Right ventricle myocardium inferior (tissue), 1 donor: ENCODE results near the gene ZNF625. TPM values are rescaled to one million over a fixed set of nuclear protein-coding genes. Genes with fewer than 3 reads are reported as not detected.
"Not testable (repeated sequence)": the region's sequence is repeated elsewhere in the genome, so short reads cannot be mapped to it uniquely, and the experiment has no call there.

Experiments
- ATAC-seq: fragments of 200-7000 bp; cut with Tn5 transposase; one replicate; pipeline ENCODE4 v1.9.1; 2020; ENCODE audit warnings: mild to moderate bottlenecking, moderate library complexity
- DNase-seq: peaks from one replicate; pipeline ENCODE4 v3.0.0; 2021; ENCODE audit errors: missing footprints
- intact Hi-C: fragments of 100-400 bp; cut with DNase I; formaldehyde crosslinking; loops from one replicate; pipeline ENCODE4 v1.11.0; 2022
- total RNA-seq: library from RNA; stranded (reverse); fragmentation: NEBNext Ultra II Directional; extraction: Animal tissue kit (Norgen Biotek cat#: 25700); gene quantifications from one replicate; pipeline ENCODE4 v1.2.1, GENCODE V29; 2021
- donor health status: DM: no; HTN: yes; CAD: no; lungs with severe emphysema.

ZNF625 gene
- total RNA-seq, 1 donor from 2014 or later: 5.0 TPM

DNA sequence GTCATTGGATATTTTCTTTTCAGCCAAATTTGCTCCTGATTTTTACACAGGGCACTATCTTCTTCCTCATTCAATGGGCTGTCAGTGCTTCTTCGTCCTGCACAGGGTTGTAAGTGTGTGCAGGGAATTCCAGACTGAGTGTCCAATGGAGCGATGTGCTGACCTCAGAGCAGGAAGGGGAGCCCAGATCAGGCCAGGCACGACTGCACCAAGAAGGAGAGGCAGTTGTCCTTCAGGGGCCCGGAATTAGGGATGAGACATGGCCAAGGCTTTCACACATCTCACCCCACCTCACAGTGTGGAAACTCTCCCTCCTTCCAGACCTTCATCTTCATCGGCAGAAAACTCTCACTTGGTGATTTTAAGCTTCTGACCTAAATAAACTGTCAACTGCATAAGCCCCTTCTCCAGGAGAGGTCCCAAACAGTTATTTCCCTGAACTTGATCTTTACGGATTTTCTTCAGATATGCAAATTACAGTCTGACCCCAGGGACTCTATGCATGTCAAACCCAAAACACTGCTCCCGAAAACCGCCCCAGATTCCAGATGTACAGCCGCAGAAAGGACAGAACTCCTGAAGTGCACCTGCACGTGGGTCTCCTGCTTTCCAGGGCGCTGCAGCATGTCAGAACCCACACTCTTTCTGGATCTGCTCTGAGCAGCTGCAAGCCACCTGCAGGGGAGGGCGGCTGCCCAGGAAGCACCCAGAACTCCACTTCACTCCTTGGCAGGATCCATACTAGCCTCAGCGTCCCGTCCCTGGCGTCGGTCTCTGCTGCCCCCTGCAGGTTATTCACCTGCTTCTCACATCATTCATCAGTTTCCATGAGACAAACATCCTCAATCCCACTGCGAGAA, 15.8 kb downstream of the ZNF625 start:
- DNase-seq (peak; percentile 91), ATAC-seq (peak; percentile 92)
- intact Hi-C loops: loop anchor here (1.0 to 2.0 kb wide), 6 partner anchors 50 to 343 kb away; partner anchors contain the start of gene ZNF763

DNA sequence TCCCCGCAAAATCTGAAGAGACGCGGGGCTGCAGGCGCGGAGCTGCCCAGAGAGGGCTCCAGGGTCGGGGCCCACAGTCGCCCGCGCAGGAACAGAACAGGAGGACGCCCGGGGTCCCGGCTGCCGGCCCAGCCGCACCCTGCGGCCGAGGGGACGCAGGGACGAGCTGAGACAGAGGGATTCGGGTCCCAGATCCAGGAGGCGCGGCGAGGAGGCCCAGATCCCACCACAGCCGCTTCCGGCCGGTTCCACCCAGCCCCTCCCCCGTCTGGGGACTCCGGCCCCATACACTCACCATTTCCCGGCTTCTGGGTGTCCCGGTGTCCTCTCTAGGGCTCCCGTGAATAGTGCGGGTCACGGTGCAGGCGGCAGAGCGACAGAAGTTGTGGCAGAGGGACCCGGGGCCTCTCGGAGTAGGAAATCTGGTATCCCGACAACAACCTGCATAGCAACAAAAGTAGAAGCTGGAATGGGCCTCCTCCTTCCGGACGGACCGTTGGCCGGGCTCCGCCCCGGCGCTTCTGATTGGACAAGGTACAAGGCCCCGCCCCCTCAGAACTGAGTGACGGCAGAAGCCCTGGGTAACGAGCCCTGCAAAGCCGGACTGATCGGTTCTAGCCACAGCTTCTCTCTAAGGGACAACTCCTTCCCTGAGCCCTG, 16.5 kb downstream of the ZNF625 start, which contains the start of gene ZNF20:
ZNF20 (minus strand) TSS at position 466 of the 660 bp plus-strand sequence; CDS start at position 298, 168 bp downstream.
- ATAC-seq: peak; percentile 99
- intact Hi-C loops: loop anchor here (1.0 to 2.0 kb wide), 4 partner anchors 49 to 343 kb away; partner anchors contain the start of gene ZNF763
- peak; percentile 97 for DNase-seq

DNA sequence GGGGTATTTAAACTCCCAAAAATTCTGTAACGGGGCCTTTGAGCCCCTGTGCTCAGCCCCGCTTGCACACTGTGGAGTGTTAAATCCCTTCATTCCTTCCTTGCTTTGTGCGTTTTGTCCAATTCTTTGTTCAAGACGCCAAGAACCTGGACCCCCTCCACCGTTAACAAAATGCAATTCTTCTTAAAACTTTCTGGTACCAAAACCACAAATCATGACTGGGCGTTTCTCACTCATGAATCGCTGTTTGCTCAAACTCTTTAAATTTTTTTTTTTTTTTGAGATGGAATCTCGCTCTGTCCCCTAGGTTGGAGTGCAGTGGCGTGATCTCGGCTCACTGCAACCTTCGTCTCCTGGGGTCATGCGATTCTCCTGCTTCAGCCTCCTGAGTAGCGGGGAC, 17.3 kb downstream of the ZNF625 start:
- intact Hi-C loops: no loop called here

DNA sequence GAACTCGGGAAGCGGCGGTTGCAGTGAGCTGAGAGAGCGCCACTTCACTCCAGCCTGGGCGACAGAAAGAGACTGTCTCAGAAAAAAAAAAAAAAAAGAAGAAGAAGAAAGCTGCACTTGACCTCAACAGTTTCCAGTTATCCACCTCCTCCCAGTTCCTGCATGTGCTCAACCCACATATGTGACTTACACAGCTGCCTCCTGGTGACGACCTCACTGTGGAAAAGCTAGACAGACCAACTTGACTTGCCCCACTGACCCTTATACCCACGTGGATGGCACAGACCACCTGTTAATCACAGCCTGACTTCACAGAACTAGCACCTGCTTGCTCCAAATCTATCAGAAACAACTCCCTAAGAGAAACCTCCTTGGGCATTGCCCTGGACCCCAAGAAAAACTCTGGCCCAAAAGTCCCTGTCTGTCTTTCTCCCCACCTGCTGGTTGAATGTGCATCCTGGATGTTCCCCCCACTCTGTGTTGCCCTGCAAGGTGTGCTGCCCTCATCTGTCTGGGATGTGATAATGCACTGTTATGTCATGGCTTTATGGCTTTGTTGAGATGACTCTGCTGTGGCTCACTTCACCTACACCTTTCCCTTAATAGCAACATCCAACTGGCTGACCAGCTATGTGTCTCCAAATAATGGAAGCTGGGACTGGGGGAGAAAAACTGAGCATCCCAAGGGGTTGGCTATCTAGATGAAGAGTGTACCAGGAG, 19.2 kb downstream of the ZNF625 start:
- intact Hi-C loops: no loop called here
- ATAC-seq: no peak

More for the DNA sequence above, 17.3 kb downstream of the ZNF625 start:
- no peak for DNase-seq
- no peak for ATAC-seq

DNA sequence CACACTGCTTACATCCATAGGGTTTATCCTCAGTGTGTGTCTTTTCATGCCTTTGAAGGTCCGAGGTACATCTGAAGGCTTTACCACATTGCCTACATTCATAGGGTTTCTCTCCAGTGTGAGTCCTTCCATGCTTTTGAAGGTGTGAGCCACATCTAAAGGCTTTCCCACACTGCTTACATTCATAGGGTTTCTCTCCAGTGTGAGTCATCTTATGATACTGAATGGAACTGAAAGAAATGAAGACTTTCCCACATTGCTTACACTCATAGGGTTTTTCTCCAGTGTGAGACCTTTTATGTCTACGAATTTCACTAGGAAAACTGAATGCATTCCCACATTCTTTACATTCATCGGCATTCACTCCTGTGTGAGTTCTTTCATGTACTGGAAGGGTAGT, 23.5 kb downstream of the ZNF625 start:
- ATAC-seq (no peak), DNase-seq (no peak)
- intact Hi-C loops: no loop called here

More for the DNA sequence above, 19.2 kb downstream of the ZNF625 start:
- no peak for DNase-seq

DNA sequence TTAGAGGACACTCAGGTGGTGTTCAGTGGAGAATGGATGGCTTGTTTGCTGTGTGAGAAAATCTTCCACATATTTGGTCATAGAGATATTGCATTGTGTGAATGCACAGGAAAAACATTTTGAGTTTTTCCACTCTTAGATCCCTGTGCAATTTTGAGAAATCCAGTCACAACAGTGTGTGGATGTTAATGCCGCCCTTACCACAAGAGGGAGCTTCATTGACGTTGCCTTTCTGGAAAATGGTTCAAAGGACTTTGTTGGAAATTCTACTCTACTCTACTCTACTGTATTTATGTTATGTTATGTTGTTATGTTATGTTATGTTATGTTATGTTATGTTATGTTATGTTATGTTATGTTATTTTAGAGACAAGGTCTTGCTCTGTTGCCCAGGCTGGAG, 29.8 kb downstream of the ZNF625 start:
- intact Hi-C loops: no loop called here
- ATAC-seq (no peak), DNase-seq (no peak)

DNA sequence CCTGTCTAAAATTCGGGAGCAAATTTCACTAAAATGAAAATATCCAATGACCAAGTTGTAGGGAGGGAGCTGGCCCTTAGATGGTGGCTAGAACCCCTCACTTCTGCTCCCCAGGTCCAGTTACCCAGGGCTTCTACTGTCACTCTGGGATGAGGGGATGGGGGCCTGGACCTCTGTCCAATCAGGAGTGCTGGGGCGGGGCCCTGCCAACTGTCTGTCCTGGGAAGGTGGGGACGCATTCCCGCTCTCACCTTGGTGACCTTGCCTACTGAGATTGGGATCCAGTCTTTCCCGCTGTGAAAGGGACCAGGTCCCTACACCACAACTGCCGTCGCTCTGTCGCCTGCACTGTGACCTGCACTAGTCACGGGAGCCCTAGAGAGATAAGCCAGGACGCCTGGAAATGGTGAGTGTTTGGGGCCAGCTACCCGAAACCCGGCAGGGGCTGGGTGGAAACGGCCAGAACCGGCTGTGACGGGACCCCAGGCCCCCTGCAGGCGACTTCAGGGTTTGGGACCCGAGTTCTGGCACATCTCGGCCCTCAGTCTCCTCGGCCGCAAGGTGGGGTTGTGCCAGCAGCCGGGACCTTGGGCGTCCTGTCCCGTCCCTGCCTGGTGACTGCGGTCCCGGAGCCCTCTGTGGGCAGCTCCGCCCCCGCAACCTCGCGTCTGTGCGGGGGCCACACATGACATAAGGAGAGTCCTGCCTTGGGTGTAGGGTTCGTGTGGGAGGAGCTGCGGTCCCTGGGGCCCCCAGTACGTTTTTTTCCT, 39.1 kb downstream of the ZNF625 start:
- intact Hi-C loops: no loop called here
- ATAC-seq: no peak
- DNase-seq: no peak

DNA sequence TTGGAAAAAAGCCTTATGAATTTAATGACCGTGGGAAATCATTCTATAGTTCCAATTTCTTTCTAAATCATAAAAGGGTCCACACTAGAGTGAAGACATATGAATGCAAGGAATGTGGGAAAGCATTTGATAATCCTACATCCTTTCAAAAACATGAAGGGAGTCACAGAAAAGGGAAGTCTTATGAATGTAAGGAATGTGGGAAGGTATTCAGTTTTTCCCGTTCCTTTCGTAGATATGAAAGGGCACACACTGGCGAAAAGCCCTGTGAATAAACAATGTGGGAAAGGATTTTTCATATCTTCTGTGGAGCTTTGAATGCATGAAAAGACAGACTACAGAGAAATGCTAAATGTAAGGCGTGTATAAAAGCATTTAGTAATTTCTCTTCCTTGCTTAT, 43.4 kb downstream of the ZNF625 start:
- ATAC-seq (no peak), DNase-seq (no peak)
- intact Hi-C loops: no loop called here

DNA sequence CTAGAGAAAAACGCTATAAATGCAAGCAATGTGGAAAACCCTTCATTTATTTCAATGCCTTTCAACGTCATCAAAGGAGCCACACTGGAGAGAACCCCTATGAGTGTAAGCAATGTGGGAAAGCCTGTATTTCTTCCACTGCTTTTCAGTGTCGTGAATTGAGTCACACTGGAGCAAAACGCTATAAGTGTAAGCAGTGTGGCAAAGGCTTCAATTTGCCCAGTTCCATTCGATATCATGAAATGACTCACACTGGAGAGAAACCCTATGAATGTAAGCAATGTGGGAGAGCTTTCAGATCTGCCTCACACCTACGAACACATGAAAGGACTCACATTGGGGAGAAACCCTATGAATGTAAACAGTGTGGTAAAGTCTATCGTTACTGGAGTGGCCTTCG, 43.8 kb downstream of the ZNF625 start:
- DNase-seq (no peak), ATAC-seq (no peak)
- intact Hi-C loops: no loop called here

DNA sequence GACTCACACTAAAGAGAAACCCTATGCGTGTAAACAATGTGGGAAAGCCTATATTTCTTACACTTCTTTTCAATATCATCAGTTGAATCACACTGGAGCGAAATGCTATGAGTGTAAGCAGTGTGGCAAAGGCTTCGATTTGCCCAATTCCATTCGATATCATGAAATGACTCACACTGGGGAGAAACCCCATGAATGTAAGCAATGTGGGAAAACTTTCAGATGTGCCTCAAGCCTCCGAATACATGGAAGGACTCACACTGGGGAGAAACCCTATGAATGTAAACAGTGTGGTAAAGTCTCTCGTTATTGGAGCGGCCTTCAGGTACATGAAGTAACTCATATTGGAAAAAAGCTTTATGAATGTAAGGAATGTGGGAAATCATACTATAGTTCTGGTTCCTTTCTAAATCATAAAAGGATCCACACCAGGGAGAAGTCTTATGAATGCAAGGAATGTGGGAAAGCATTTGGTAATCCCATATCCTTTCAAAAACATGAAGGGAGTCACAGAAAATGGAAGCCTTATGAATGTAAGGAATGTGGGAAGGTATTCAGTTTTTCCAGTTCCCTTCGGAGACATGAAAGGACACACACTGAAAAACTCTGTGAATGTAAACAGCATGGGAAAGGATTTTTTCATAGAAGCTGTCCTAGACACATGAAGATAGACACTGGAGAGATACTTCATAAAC, 44.4 kb downstream of the ZNF625 start:
- ATAC-seq (no peak), DNase-seq (no peak)
- intact Hi-C loops: no loop called here

DNA sequence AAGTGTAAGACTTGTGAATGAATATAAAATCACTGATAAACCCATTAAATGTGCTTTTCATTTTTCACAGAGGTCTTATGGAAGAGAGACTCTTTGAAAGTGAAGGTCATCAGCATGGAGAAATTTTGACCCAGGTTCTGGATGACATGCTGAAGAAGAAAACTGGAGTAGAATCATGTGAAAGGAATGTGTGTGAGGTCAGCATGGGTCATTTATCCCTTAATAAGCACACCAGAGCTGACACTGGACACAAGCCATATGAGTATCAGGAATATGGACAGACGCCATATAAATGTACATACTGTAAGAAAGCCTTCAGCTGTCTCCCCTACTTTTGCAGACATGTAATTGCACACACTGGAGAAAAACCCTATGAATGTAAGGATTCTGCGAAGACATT, 45.4 kb downstream of the ZNF625 start:
- intact Hi-C loops: no loop called here
- ATAC-seq: no peak

DNA sequence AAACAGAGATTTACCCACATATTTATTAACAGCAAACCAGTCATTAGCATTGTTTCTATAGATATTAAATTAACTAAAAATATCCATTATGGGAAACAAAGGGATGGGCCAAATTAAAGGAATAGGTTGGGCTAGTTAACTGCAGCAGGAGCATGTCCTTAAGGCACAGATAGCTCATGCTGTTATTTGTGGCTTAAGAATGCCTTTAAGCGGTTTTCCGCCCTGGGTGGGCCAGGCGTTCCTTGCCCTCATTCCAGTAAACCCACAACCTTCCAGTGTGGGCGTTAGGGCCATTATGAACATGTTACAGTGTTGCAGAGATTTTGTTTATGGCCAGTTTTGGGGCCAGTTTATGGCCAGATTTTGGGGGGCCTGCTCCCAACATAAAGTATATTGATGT, 52.6 kb downstream of the ZNF625 start:
- intact Hi-C loops, DNase-seq, ATAC-seq: not testable (repeated sequence)

More for the DNA sequence above, 45.4 kb downstream of the ZNF625 start:
- DNase-seq: no peak

DNA sequence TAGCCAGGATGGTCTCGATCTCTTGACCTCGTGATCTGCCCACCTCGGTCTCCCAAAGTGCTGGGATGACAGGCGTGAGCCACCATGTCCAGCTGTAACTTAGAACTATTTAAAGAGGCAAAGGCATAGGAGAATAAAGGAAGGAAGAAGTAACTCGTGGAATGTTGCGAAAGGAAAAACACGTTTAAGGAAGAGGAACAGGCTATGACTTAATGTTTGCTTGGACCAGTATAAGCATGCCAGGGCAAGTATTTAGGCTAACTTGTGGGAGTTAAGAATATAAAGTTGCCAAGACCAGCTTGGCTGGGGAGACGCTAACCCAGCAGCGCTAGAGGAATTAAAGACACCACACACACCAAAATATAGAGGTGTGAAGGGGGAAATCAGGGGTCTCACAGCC, 58.5 kb downstream of the ZNF625 start:
- no peak for DNase-seq
- intact Hi-C loops: no loop called here
- no peak for ATAC-seq

DNA sequence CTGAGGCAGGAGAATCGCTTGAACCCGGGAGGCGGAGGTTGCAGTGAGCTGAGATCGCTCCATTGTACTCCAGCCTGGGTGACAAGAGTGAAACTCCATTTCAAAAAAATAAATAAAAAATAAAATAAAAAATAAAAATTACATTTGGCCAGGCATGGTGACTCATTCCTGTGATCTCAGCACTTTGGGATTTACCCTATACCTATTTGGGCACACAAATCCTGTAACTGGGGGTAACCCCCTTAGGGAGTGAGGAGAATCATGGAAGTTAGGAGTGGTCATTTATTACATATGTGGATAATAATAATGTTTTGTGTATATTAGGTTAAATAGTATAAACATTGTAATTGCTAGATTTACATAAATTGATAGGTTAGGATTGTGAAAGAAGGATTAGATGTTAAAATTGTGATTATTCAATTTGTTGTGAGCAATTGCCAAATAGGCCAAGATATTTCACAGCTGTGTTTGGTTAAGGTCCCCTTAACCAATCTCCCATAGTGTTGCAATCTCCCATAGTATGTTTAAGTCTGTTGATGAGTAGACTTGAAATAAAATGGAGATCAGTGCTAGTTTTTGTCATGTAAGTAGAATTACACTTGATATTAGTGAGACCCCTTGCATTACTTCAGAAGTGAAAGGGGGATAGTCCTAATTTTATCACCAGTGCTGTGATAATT, 61.3 kb downstream of the ZNF625 start:
- intact Hi-C loops: no loop called here
- ATAC-seq (no peak), DNase-seq (no peak)
